H1 (cell line): ENCODE measurements around the gene PHLPP2. TPM values are rescaled to one million over a fixed set of nuclear protein-coding genes. Genes with fewer than 3 reads are reported as not detected.
"Not testable (repeated sequence)": the region's sequence is repeated elsewhere in the genome, so short reads cannot be mapped to it uniquely, and the experiment has no call there.

Experiments used
- CTCF ChIA-PET: fragments of 300-600 bp; sonication (Branson Sonifier 250); formaldehyde crosslinking; loops from one replicate; lab custom pipeline; 2021; ENCODE audit not compliant: partially characterized antibody; lab: Charles Lee
- POLR2A ChIA-PET: fragments of 300-600 bp; sonication (Branson Sonifier 250); formaldehyde crosslinking; loops from one replicate; lab custom pipeline; 2021; ENCODE audit warnings: inconsistent platforms; ENCODE audit not compliant: partially characterized antibody; lab: Charles Lee
- DNase-seq, 2 experiments: peaks; one replicate each; pipeline versions ENCODE4 v3.0.0 to v3.0.0-alpha.2; 2010 to 2022; ENCODE audit warnings: low spot score in 2 of 2, low read depth in 1 of 2, mixed read lengths in 1 of 2
- FAIRE-seq: peaks from 2 replicates; lab custom pipeline; 2011; peaks lifted over from hg19 to GRCh38; lab: Jason Lieb, UNC
- H2AFZ ChIP-seq: 2 replicates; pipeline ENCODE4 v1.8.1; 2012; ENCODE audit warnings: low read length, inconsistent platforms
- H2AK5ac ChIP-seq: 2 replicates; pipeline ENCODE4 v1.6.1; 2013; ENCODE audit warnings: low read depth, low read length
- H2BK120ac ChIP-seq: replicated peaks from 2 replicates; pipeline ENCODE3; 2013; ENCODE audit warnings: low read depth, low read length, inconsistent platforms
- H2BK12ac ChIP-seq: 2 replicates; pipeline ENCODE4 v1.6.1; 2013; ENCODE audit warnings: low read depth, low read length
- H2BK15ac ChIP-seq: 2 replicates; pipeline ENCODE4 v1.6.1; 2013; ENCODE audit warnings: low read length
- H2BK20ac ChIP-seq: 2 replicates; pipeline ENCODE4 v1.6.1; 2013; ENCODE audit warnings: low read length
- H2BK5ac ChIP-seq: 2 replicates; pipeline ENCODE4 v1.6.1; 2013; ENCODE audit warnings: low read depth, low read length
- H3K14ac ChIP-seq: 2 replicates; pipeline ENCODE4 v1.6.1; 2013; ENCODE audit warnings: inconsistent platforms; ENCODE audit not compliant: insufficient read length
- H3K18ac ChIP-seq: 2 replicates; pipeline ENCODE4 v1.6.1; 2013; ENCODE audit warnings: low read length; ENCODE audit errors: extremely low read depth
- H3K23ac ChIP-seq: 2 replicates; pipeline ENCODE4 v1.6.1; 2013; ENCODE audit warnings: inconsistent platforms; ENCODE audit not compliant: insufficient read length
- H3K23me2 ChIP-seq: 2 replicates; pipeline ENCODE4 v1.6.1; 2013; ENCODE audit warnings: low read depth, low read length
- H3K27ac ChIP-seq: 2 replicates; pipeline ENCODE4 v1.6.1; 2011; ENCODE audit warnings: low read depth, low read length, inconsistent platforms
- H3K27me3 ChIP-seq, 4 experiments: replicated peaks in 1 of 4; 1 replicate in 1 of 4; 2 replicates in 3 of 4; pipeline versions ENCODE4 v1.6.1 to v1.8.1; 2011 to 2013; ENCODE audit warnings: low read length in 3 of 4, mild to moderate bottlenecking in 3 of 4, inconsistent platforms in 2 of 4, mixed read lengths in 2 of 4, moderate library complexity in 1 of 4; ENCODE audit not compliant: control insufficient read depth in 3 of 4, insufficient read depth in 3 of 4; ENCODE audit errors: extremely low read depth in 1 of 4
- H3K36me3 ChIP-seq, 4 experiments: 2 replicates each; pipeline versions ENCODE4 v1.6.1 to v1.8.1; 2011 to 2013; ENCODE audit warnings: mild to moderate bottlenecking in 4 of 4, low read length in 3 of 4, moderate library complexity in 2 of 4, control low read depth in 1 of 4, inconsistent platforms in 1 of 4; ENCODE audit not compliant: insufficient read depth in 4 of 4, control insufficient read depth in 2 of 4
- H3K4ac ChIP-seq: replicated peaks from 2 replicates; pipeline ENCODE3; 2013; ENCODE audit warnings: low read length, low read depth, mixed read lengths, inconsistent platforms; ENCODE audit not compliant: insufficient read length
- H3K4me1 ChIP-seq, 4 experiments: replicated peaks in 1 of 4; 1 replicate in 1 of 4; 2 replicates in 3 of 4; pipeline versions ENCODE4 v1.6.1 to v1.8.1; 2011 to 2013; ENCODE audit warnings: low read length in 3 of 4, inconsistent platforms in 2 of 4, mixed read lengths in 1 of 4; ENCODE audit not compliant: insufficient read depth in 4 of 4, control insufficient read depth in 3 of 4
- H3K4me2 ChIP-seq, 2 experiments: 2 replicates each; pipeline versions ENCODE4 v1.6.1 to v1.8.1; 2011 to 2013; ENCODE audit warnings: low read depth in 2 of 2, low read length in 2 of 2, control low read depth in 1 of 2, inconsistent platforms in 1 of 2, mild to moderate bottlenecking in 1 of 2; ENCODE audit not compliant: insufficient read depth in 1 of 2
- H3K4me3 ChIP-seq, 4 experiments: fragments of 200-600, 300-600 bp in 1 of 4; sonication (generic), shearing (Covaris generic), sonication (Bioruptor Twin) in 1 of 4; 2 replicates each; pipeline versions ENCODE4 v1.5.1 to v1.8.1; 2011 to 2016; ENCODE audit warnings: low read length in 4 of 4, low read depth in 3 of 4, control low read depth in 2 of 4, inconsistent platforms in 2 of 4, mild to moderate bottlenecking in 2 of 4, mixed read lengths in 1 of 4, moderate library complexity in 1 of 4; ENCODE audit not compliant: insufficient read depth in 2 of 4; ENCODE audit errors: extremely low read depth in 1 of 4
- H3K56ac ChIP-seq: replicated peaks from 2 replicates; pipeline ENCODE3; 2013; ENCODE audit warnings: low read depth, mild to moderate bottlenecking, mixed read lengths, low read length, inconsistent platforms; ENCODE audit not compliant: insufficient read length
- H3K79me1 ChIP-seq: 2 replicates; pipeline ENCODE4 v1.6.1; 2013; ENCODE audit warnings: low read depth, low read length, control low read depth
- H3K79me2 ChIP-seq, 2 experiments: 2 replicates each; pipeline versions ENCODE4 v1.6.1 to v1.8.1; 2012 to 2013; ENCODE audit warnings: low read length in 2 of 2, mild to moderate bottlenecking in 2 of 2, inconsistent platforms in 1 of 2; ENCODE audit not compliant: insufficient read depth in 2 of 2, control insufficient read depth in 1 of 2
- H3K9ac ChIP-seq, 4 experiments: replicated peaks in 1 of 4; 1 replicate in 1 of 4; 2 replicates in 3 of 4; pipeline versions ENCODE4 v1.6.1 to v1.8.1; 2011 to 2013; ENCODE audit warnings: low read depth in 3 of 4, low read length in 3 of 4, control low read depth in 2 of 4, mild to moderate bottlenecking in 2 of 4, moderate library complexity in 2 of 4, inconsistent platforms in 1 of 4; ENCODE audit errors: extremely low read depth in 1 of 4
- H3K9me3 ChIP-seq, 2 experiments: 2 replicates each; pipeline versions ENCODE4 v1.6.1 to v1.8.1; 2012 to 2013; ENCODE audit warnings: mild to moderate bottlenecking in 2 of 2, moderate library complexity in 2 of 2, control low read depth in 1 of 2, inconsistent platforms in 1 of 2, low read depth in 1 of 2, low read length in 1 of 2, mixed read lengths in 1 of 2; ENCODE audit not compliant: insufficient read depth in 2 of 2
- H4K20me1 ChIP-seq, 2 experiments: replicated peaks in 1 of 2; 2 replicates each; pipeline versions ENCODE3 to v1.8.1; 2011 to 2013; ENCODE audit warnings: inconsistent platforms in 2 of 2, low read length in 2 of 2, mild to moderate bottlenecking in 1 of 2; ENCODE audit not compliant: insufficient read depth in 2 of 2, control insufficient read depth in 1 of 2
- H4K5ac ChIP-seq: 2 replicates; pipeline ENCODE4 v1.6.1; 2013; ENCODE audit warnings: low read length, low read depth, mixed read lengths, inconsistent platforms; ENCODE audit not compliant: insufficient read length
- H4K8ac ChIP-seq: 2 replicates; pipeline ENCODE4 v1.8.0; 2013; ENCODE audit warnings: mild to moderate bottlenecking, moderate library complexity, low read length, inconsistent platforms; ENCODE audit not compliant: insufficient read depth; ENCODE audit errors: extremely low read depth
- H4K91ac ChIP-seq: replicated peaks from 2 replicates; pipeline ENCODE3; 2013; ENCODE audit warnings: low read length, mixed read lengths, inconsistent platforms; ENCODE audit not compliant: insufficient read length
- SP4 ChIP-seq: IDR thresholded peaks from 2 replicates; pipeline ENCODE4 v1.6.1; 2012; ENCODE audit warnings: low read length, inconsistent platforms
- WGBS, 2 experiments: shearing (Covaris generic) in 1 of 2; methylation state at CpG; one replicate each; pipeline versions ENCODE4 v1.1.6 to v1.1.7; 2013 to 2015; ENCODE audit warnings: low lambda C conversion rate in 2 of 2, mixed read lengths in 2 of 2, inconsistent platforms in 1 of 2, low coverage in 1 of 2, missing lambda C conversion rate in 1 of 2; ENCODE audit not compliant: insufficient replicate concordance in 2 of 2, insufficient coverage in 1 of 2, insufficient read length in 1 of 2; ENCODE audit errors: extremely low coverage in 1 of 2, missing lambda C conversion rate in 1 of 2; 5-methylcytosine and 5-hydroxymethylcytosine counted together
- polyA plus RNA-seq, 7 experiments: library from polyadenylated mRNA; depleted of rRNA in 3 of 7; stranded (reverse) in 5 of 7; unstranded in 2 of 7; fragments of >200 nt in 5 of 7; fragments of 200-250 nt in 2 of 7; gene quantifications; 1 replicate in 5 of 7; 2 replicates in 1 of 7; 4 replicates in 1 of 7; pipeline versions ENCODE4 v1.2.1 to v1.2.3, GENCODE V29; 2011 to 2013; ENCODE audit warnings: missing spikeins in 2 of 7, mixed read lengths in 2 of 7
- total RNA-seq: library from RNA; stranded (reverse); fragmentation: NEBNext Ultra II Directional; extraction: Animal tissue kit (Norgen Biotek cat#: 25700); gene quantifications from 2 replicates; pipeline ENCODE4 v1.2.1, GENCODE V29; 2021

Gene PHLPP2
- total and polyA plus RNA-seq, 2 of the 8 experiments (the other 6 are each of a cell fraction or from before 2014, with no cell fraction given): 7.3 to 12.9 TPM

DNA sequence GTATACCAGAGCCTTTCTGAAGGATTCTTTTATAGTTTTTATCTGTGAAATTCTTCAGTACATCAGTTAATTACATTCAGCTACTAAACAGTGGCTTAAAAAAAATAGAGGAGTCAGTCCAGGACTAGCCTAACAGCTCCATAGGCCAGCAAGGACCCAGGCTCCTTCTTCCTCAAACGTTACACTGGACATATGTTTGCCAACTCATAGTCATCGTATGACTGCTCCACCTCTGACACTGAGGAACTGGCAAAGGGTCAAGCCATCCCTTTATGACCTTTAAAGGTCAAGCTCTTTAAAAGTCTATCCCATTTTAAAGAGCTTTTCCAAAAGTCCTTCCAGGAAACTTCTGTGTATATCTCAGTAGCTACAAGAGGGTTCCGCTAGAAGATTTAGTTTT is 36.6 kb downstream of the PHLPP2 start:
- no peak overlapping the region for H3K4me2 ChIP-seq
- DNase-seq: no peak
- no peak overlapping the region for H2BK12ac ChIP-seq
- no peaks in the 10 kb centered on the region for H3K9me3 ChIP-seq
- no peak overlapping the region for H2BK5ac ChIP-seq
- H4K91ac ChIP-seq: no peak overlapping the region
- ChIA-PET POLR2A (no interaction called here), CTCF (interaction anchor here (0.7 kb wide), 1 partner anchor 19 kb away, joined by 3 read pairs; no protein-coding TSS in a partner anchor)
- no peak overlapping the region for H2BK15ac ChIP-seq
- no peak overlapping the region for H3K14ac ChIP-seq
- 87% methylated on average over 3 of the region's 3 CpGs; no CpG with 5 or more reads in 1 of the 2 experiments for WGBS, 2 experiments
- H3K27me3 ChIP-seq: no peaks in the 10 kb centered on the region
- no peaks in the 10 kb centered on the region for H3K79me2 ChIP-seq
- peaks cover 3 to 32% (median 6%) of the 10 kb centered on the region in 4 experiments; a peak in 6 of 8 replicates for H3K36me3 ChIP-seq
- H3K23me2 ChIP-seq: no peaks in the 10 kb centered on the region
- H3K56ac ChIP-seq: no peak overlapping the region
- no peak overlapping the region for H4K8ac ChIP-seq
- H3K23ac ChIP-seq: no peak overlapping the region
- H3K4me3 ChIP-seq: no peak overlapping the region
- no peak overlapping the region for H2AFZ ChIP-seq
- no peak for FAIRE-seq
- H2BK20ac ChIP-seq: no peak overlapping the region
- no peak overlapping the region for H3K9ac ChIP-seq
- no peak overlapping the region for H2AK5ac ChIP-seq
- H3K27ac ChIP-seq: no peak overlapping the region
- H4K5ac ChIP-seq: no peak overlapping the region
- H2BK120ac ChIP-seq: no peak overlapping the region
- no peak overlapping the region for H3K18ac ChIP-seq
- TF ChIP-seq SP4: no peak
- no peaks in the 10 kb centered on the region for H3K4me1 ChIP-seq
- H4K20me1 ChIP-seq: no peaks in the 10 kb centered on the region
- H3K4ac ChIP-seq: no peak overlapping the region
- H3K79me1 ChIP-seq: no peaks in the 10 kb centered on the region

DNA sequence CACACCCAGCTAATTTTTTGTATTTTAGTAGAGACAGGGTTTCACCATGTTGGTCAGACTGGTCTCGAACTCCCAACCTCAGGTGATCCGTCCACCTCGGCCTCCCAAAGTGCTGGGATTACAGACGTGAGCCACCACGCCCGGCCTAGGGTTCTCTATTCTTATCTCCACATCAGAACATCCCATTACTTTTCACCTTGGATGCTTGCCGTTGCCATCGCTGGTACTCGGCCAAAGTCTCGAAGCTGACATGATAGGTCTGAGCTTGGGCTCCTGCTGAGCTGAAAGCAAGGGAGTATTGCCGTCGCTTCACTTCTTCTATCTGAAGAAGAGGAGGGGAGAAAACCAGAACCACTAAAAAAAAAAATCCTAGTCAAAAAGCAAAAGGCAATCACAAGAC is 40.2 kb downstream of the PHLPP2 start:
- H3K9ac ChIP-seq, H2BK5ac ChIP-seq, H2BK12ac ChIP-seq, H3K23ac ChIP-seq, H3K9me3 ChIP-seq, H2AK5ac ChIP-seq, H3K4me1 ChIP-seq, H3K4ac ChIP-seq, H3K79me2 ChIP-seq, H2BK15ac ChIP-seq, H3K27ac ChIP-seq, H3K79me1 ChIP-seq, H4K20me1 ChIP-seq, H3K4me2 ChIP-seq, H4K91ac ChIP-seq, POLR2A ChIA-PET, H3K27me3 ChIP-seq, H2BK20ac ChIP-seq, H4K5ac ChIP-seq, H2AFZ ChIP-seq, H3K4me3 ChIP-seq, H4K8ac ChIP-seq, H3K18ac ChIP-seq, H3K14ac ChIP-seq, H3K56ac ChIP-seq, H3K23me2 ChIP-seq, DNase-seq, H2BK120ac ChIP-seq, FAIRE-seq: not testable (repeated sequence)
- H3K36me3 ChIP-seq: peaks cover 2 to 35% (median 11%) of the 10 kb centered on the region in 4 experiments; a peak in 6 of 8 replicates
- CTCF ChIA-PET: interaction anchor here (0.9 to 1.7 kb wide), 4 partner anchors 13 to 74 kb away, joined by 3 to 7 read pairs (median 4); no protein-coding TSS in a partner anchor
- 87% methylated on average over 12 of the region's 12 CpGs; no CpG with 5 or more reads in 1 of the 2 experiments for WGBS, 2 experiments
